SK-N-MC (cell line): ENCODE results near the gene PLLP.
"Not testable (repeated sequence)": the region's sequence is repeated elsewhere in the genome, so short reads cannot be mapped to it uniquely, and the experiment has no call there.

Experiments used
- DNase-seq: peaks from one replicate; pipeline ENCODE4 v3.0.0-alpha.2; 2011; ENCODE audit warnings: low read depth, low spot score
- H3K27ac ChIP-seq: fragments of 200-600 bp; sonication (generic); 2 replicates; pipeline ENCODE4 v1.5.1; 2016; ENCODE audit warnings: mixed run types
- H3K36me3 ChIP-seq: fragments of 200-600 bp; sonication (generic); 2 replicates; pipeline ENCODE4 v1.6.1; 2017; ENCODE audit warnings: antibody characterized with exemption, low read length, mixed read lengths; ENCODE audit not compliant: insufficient read depth
- H3K4me3 ChIP-seq: fragments of 200-600 bp; sonication (generic); 2 replicates; pipeline ENCODE4 v1.5.1; 2016
- H3K9ac ChIP-seq: fragments of 200-600 bp; sonication (generic); 2 replicates; pipeline ENCODE4 v1.8.0; 2017; ENCODE audit warnings: mixed run types, mixed read lengths; ENCODE audit not compliant: insufficient read length
- H3K9me3 ChIP-seq: fragments of 200-600 bp; sonication (generic); 2 replicates; pipeline ENCODE4 v1.6.1; 2017; ENCODE audit warnings: low read depth, mild to moderate bottlenecking, antibody characterized with exemption, low read length, moderate library complexity, mixed read lengths
- EZH2 ChIP-seq: fragments of 200-600 bp; sonication (generic); IDR thresholded peaks from one replicate; pipeline ENCODE4 v1.6.1; 2017; ENCODE audit warnings: antibody characterized with exemption
- FOXP2 ChIP-seq: optimal IDR thresholded peaks from 2 replicates; pipeline ENCODE3; 2011; ENCODE audit warnings: mild to moderate bottlenecking, moderate library complexity; ENCODE audit not compliant: insufficient read depth; ENCODE audit errors: extremely low read length, control extremely low read depth
- POLR2AphosphoS5 ChIP-seq: IDR thresholded peaks from 2 replicates; pipeline ENCODE4 v1.6.1; 2012; ENCODE audit warnings: mild to moderate bottlenecking, low read depth, low read length, borderline replicate concordance

The PLLP gene

GRCh38 chr16:57279780-57280638 is 4.5 kb downstream of the PLLP start:
- DNase-seq: no peak
- Histone ChIP-seq H3K4me3 (no peak overlapping the region), H3K36me3 (no peaks in the 10 kb centered on the region), H3K9me3 (no peaks in the 10 kb centered on the region), H3K27ac (no peak overlapping the region), H3K9ac (no peak overlapping the region)
- TF ChIP-seq EZH2 (no peak), FOXP2 (no peak), POLR2AphosphoS5 (no peak)

- H3K27ac ChIP-seq: no peak overlapping the region
- no peak overlapping the region for H3K9ac ChIP-seq
- no peak overlapping the region for H3K4me3 ChIP-seq
- no peaks in the 10 kb centered on the region for H3K9me3 ChIP-seq
- H3K36me3 ChIP-seq: no peaks in the 10 kb centered on the region
- no peak for DNase-seq
- TF ChIP-seq FOXP2 (no peak), POLR2AphosphoS5 (no peak)
Measured at GRCh38 chr16:57278494-57278893, 6.0 kb downstream of the PLLP start.

- no peak overlapping the region for H3K27ac ChIP-seq
- no peak overlapping the region for H3K4me3 ChIP-seq
- H3K9ac ChIP-seq: no peak overlapping the region
- DNase-seq: no peak
- H3K9me3 ChIP-seq: no peaks in the 10 kb centered on the region
- no peaks in the 10 kb centered on the region for H3K36me3 ChIP-seq
- TF ChIP-seq POLR2AphosphoS5: no peak
- TF ChIP-seq EZH2: no peak
- no peak for TF ChIP-seq FOXP2
Measured at GRCh38 chr16:57277586-57277985, 6.9 kb downstream of the PLLP start.

- no peak overlapping the region for H3K27ac ChIP-seq
- H3K36me3 ChIP-seq: no peaks in the 10 kb centered on the region
- TF ChIP-seq EZH2: no peak
- TF ChIP-seq FOXP2: no peak
- TF ChIP-seq POLR2AphosphoS5: no peak
- no peaks in the 10 kb centered on the region for H3K9me3 ChIP-seq
- DNase-seq: no peak
- H3K9ac ChIP-seq: no peak overlapping the region
- H3K4me3 ChIP-seq: no peak overlapping the region
Measured at GRCh38 chr16:57276596-57276995, 7.9 kb downstream of the PLLP start.

- not testable (repeated sequence) for DNase-seq, H3K4me3 ChIP-seq, H3K27ac ChIP-seq, H3K9me3 ChIP-seq, H3K9ac ChIP-seq, H3K36me3 ChIP-seq
Measured at GRCh38 chr16:57275946-57276345, 8.5 kb downstream of the PLLP start.

- H3K9ac ChIP-seq: no peak overlapping the region
- no peak overlapping the region for H3K4me3 ChIP-seq
- no peak overlapping the region for H3K27ac ChIP-seq
- TF ChIP-seq FOXP2 (no peak), EZH2 (no peak), POLR2AphosphoS5 (no peak)
- H3K9me3 ChIP-seq: no peaks in the 10 kb centered on the region
- no peak for DNase-seq
- H3K36me3 ChIP-seq: no peaks in the 10 kb centered on the region
Measured at GRCh38 chr16:57273826-57274225, 10.6 kb downstream of the PLLP start.

GRCh38 chr16:57273359-57273758 is 11.1 kb downstream of the PLLP start:
- no peak overlapping the region for H3K27ac ChIP-seq
- no peak for TF ChIP-seq FOXP2
- TF ChIP-seq POLR2AphosphoS5: no peak
- no peaks in the 10 kb centered on the region for H3K36me3 ChIP-seq
- DNase-seq: no peak
- H3K9ac ChIP-seq: no peak overlapping the region
- no peak overlapping the region for H3K4me3 ChIP-seq
- no peaks in the 10 kb centered on the region for H3K9me3 ChIP-seq

- no peak overlapping the region for H3K9ac ChIP-seq
- H3K9me3 ChIP-seq: no peaks in the 10 kb centered on the region
Measured at GRCh38 chr16:57271867-57272495, 12.5 kb downstream of the PLLP start.

GRCh38 chr16:57271063-57271345 is 13.5 kb downstream of the PLLP start:
- DNase-seq: no peak
- Histone ChIP-seq H3K27ac (no peak overlapping the region), H3K9ac (no peak overlapping the region), H3K9me3 (no peaks in the 10 kb centered on the region), H3K36me3 (no peaks in the 10 kb centered on the region), H3K4me3 (no peak overlapping the region)
- TF ChIP-seq EZH2 (no peak), FOXP2 (no peak), POLR2AphosphoS5 (no peak)

More at GRCh38 chr16:57271867-57272495, 12.5 kb downstream of the PLLP start:
- Histone ChIP-seq H3K4me3 (no peak overlapping the region), H3K27ac (no peak overlapping the region), H3K36me3 (no peaks in the 10 kb centered on the region)
- TF ChIP-seq EZH2 (no peak), FOXP2 (no peak), POLR2AphosphoS5 (no peak)
- DNase-seq: no peak
